Activated naive CD4-positive, alpha-beta T cell treated with anti-CD3 and anti-CD28 coated beads for 36 hours (primary cell): ENCODE data around the gene SDCBP2. TPM values are rescaled to one million over a fixed set of nuclear protein-coding genes. Genes with fewer than 3 reads are reported as not detected.

Source experiments
- CTCF ChIA-PET: fragments of 350-600 bp; sonication (Branson Sonifier 250); formaldehyde crosslinking; loops from one replicate; lab custom pipeline; 2021; ENCODE audit warnings: antibody characterized with exemption; lab: Charles Lee
- DNase-seq: peaks from one replicate; pipeline ENCODE4 v3.0.0-alpha.2; 2020
- H3K27ac Mint-ChIP-seq: one replicate; pipeline ENCODE4 v1.8.0; 2021; ENCODE audit warnings: mild to moderate bottlenecking, mixed read lengths
- H3K27me3 Mint-ChIP-seq: one replicate; pipeline ENCODE4 v1.8.0; 2021; ENCODE audit warnings: low read depth, mixed read lengths
- H3K36me3 Mint-ChIP-seq: one replicate; pipeline ENCODE4 v1.8.0; 2021; ENCODE audit warnings: low read depth, mixed read lengths
- H3K4me1 Mint-ChIP-seq: one replicate; pipeline ENCODE4 v1.8.0; 2021; ENCODE audit warnings: low read depth, mixed read lengths
- H3K4me3 Mint-ChIP-seq: one replicate; pipeline ENCODE4 v1.8.0; 2021; ENCODE audit warnings: mild to moderate bottlenecking, moderate library complexity, mixed read lengths
- H3K9me3 Mint-ChIP-seq: one replicate; pipeline ENCODE4 v1.8.0; 2021; ENCODE audit warnings: mixed read lengths
- intact Hi-C: fragments of 100-400 bp; cut with micrococcal nuclease; formaldehyde crosslinking; loops from one replicate; pipeline ENCODE4 v1.15.1; 2023
- total RNA-seq, 2 experiments: library from RNA; stranded (reverse); gene quantifications; one replicate each; pipeline ENCODE4 v1.2.3, GENCODE V29; 2021

SDCBP2 gene
- total RNA-seq, 2 experiments from 2014 or later = 5.5 to 5.8 TPM

DNA sequence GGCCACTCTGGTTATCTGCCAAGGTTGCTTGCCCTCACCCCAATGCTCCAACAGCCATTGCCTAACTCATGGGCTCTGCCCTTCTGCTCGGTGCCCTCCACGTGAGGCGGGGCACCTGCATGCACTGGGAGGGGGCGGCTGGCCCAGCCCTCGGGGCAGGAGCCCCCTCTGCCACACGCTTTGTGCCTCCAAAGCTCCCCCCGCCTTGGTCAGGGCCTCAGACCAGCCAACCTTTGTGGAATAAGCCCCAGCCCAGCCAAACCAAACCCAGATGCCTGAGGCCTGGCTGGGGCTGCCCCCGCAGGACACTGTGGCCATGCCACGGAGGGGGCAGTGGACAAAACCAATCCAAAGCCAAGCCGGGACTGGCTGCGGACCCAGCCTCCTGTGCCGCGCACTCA is 21.4 kb downstream of the SDCBP2 start:
- H3K27ac Mint-ChIP-seq = no peak overlapping the region
- no peaks in the 10 kb centered on the region for H3K4me1 Mint-ChIP-seq
- CTCF ChIA-PET = no interaction called here
- no peaks in the 10 kb centered on the region for H3K27me3 Mint-ChIP-seq
- no peak for DNase-seq
- intact Hi-C loops = no loop called here
- H3K4me3 Mint-ChIP-seq = no peak overlapping the region
- H3K9me3 Mint-ChIP-seq = no peaks in the 10 kb centered on the region
- peaks cover 6% of the 10 kb centered on the region for H3K36me3 Mint-ChIP-seq

DNA sequence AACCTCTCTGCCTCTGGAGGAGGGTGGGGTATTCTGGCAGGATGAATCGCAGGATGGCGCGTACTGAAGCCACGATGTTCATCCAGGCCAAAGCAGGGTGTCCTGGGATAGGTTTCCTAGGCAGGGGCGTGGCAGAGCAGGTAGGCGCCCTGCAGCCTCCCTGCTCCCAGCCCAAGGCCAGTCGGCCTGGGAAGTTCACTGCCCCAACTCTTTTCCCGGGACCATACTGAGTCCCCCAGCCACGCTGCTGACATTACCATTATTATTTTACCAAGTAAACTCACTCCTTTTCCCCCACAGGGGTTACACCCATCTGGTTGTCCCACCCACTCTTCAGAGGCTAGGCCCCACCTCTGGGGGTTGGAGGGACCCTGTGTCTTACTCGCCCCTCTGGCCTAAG is 21.8 kb downstream of the SDCBP2 start:
- intact Hi-C loops = no loop called here
- no peaks in the 10 kb centered on the region for H3K4me1 Mint-ChIP-seq

DNA sequence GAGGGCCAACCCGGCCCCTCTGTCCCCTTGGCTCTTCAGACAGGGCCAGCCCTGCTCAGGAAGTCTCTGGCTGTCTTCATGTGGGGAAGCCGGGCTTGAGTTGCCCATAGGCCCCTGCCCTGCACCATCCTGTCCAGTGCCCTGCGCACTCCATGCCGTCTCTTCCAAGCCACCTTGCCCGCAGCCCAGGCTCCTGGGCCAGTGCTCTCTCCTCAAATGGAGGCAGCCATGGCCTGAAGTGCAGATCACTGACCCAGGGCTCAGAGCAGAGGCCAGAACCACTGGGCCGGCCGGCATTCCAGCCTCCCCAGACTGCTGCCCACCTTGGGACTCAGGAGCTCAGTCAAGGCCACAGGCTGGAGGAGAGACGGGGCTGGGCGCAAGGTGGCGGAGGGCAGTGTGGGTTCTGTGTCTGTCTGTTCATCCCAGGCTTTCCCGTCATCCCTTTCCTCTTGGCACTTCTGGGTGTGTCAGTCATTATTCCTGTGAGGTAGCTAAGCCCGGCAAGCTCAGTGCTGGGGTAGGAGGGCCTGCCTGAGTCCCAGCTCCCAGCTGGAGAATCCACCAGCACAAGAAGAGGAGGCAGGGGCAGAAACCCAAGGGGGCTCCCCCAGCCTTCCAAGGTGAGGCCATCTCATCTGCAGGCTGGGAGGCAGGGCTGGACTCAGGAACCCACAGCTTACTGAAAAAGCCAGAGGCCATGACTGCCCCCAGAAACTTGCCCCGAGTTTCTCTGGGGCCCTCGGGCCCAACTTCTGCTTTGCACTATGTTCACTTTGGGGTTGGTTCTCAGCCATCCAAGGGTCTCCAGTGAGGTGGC is 22.4 kb downstream of the SDCBP2 start:
- Mint-ChIP-seq H3K9me3 (no peaks in the 10 kb centered on the region), H3K4me1 (no peaks in the 10 kb centered on the region), H3K4me3 (no peak overlapping the region), H3K27ac (no peak overlapping the region), H3K36me3 (peaks cover 6% of the 10 kb centered on the region), H3K27me3 (no peaks in the 10 kb centered on the region)
- CTCF ChIA-PET = no interaction called here
- intact Hi-C loops = no loop called here
- no peak for DNase-seq

More for the DNA sequence above, 21.8 kb downstream of the SDCBP2 start:
- Mint-ChIP-seq H3K27ac (no peak overlapping the region), H3K27me3 (no peaks in the 10 kb centered on the region), H3K9me3 (no peaks in the 10 kb centered on the region), H3K36me3 (peaks cover 6% of the 10 kb centered on the region), H3K4me3 (no peak overlapping the region)
- DNase-seq = no peak
- CTCF ChIA-PET = no interaction called here

DNA sequence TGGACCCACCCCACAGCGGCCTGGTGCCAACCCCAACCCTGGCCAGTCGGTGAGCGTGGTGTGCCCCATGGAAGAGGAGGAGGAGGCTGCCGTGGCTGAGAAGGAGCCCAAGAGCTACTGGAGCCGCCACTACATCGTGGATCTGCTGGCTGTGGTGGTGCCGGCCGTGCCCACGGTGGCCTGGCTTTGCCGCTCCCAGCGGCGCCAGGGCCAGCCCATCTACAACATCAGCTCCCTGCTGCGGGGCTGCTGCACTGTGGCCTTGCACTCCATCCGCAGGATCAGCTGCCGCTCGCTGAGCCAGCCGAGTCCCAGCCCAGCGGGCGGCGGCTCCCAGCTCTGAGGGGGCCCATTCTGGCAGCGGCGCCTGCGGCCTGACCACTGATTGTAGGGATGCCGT is 23.2 kb downstream of the SDCBP2 start:
- CTCF ChIA-PET = interaction anchor here (0.7 kb wide), 1 partner anchor 78 kb away, joined by 3 read pairs; no protein-coding TSS in a partner anchor
- Mint-ChIP-seq H3K4me3 (no peak overlapping the region), H3K27ac (no peak overlapping the region), H3K27me3 (no peaks in the 10 kb centered on the region), H3K9me3 (no peaks in the 10 kb centered on the region), H3K4me1 (peaks cover 7% of the 10 kb centered on the region), H3K36me3 (peaks cover 6% of the 10 kb centered on the region)
- intact Hi-C loops = no loop called here
- no peak for DNase-seq

DNA sequence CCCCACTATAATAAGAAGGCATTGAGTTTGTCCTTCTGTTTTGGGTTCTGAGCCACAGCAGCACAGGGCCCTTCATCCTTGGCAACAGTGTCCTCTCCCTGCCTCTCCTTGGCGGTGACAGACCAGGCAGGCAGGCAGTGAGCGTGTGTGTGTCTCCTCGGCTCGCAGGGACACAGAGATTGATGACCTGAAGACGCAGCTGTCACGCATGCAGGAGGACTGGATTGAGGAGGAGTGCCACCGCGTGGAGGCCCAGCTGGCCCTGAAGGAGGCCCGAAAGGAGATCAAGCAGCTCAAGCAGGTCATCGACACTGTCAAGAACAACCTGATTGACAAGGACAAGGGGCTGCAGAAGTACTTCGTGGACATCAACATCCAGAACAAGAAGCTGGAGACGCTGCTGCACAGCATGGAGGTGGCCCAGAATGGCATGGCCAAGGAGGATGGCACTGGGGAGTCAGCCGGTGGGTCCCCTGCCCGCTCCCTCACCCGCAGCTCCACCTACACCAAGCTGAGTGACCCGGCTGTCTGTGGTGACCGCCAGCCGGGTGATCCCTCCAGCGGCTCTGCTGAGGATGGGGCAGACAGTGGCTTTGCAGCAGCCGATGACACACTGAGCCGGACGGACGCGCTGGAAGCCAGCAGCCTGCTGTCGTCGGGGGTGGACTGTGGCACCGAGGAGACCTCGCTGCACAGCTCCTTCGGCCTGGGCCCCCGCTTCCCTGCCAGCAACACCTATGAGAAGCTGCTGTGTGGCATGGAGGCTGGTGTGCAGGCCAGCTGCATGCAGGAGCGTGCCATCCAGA is 24.0 kb downstream of the SDCBP2 start:
- CTCF ChIA-PET = interaction anchor here (0.7 kb wide), 1 partner anchor 78 kb away, joined by 3 read pairs; no protein-coding TSS in a partner anchor

DNA sequence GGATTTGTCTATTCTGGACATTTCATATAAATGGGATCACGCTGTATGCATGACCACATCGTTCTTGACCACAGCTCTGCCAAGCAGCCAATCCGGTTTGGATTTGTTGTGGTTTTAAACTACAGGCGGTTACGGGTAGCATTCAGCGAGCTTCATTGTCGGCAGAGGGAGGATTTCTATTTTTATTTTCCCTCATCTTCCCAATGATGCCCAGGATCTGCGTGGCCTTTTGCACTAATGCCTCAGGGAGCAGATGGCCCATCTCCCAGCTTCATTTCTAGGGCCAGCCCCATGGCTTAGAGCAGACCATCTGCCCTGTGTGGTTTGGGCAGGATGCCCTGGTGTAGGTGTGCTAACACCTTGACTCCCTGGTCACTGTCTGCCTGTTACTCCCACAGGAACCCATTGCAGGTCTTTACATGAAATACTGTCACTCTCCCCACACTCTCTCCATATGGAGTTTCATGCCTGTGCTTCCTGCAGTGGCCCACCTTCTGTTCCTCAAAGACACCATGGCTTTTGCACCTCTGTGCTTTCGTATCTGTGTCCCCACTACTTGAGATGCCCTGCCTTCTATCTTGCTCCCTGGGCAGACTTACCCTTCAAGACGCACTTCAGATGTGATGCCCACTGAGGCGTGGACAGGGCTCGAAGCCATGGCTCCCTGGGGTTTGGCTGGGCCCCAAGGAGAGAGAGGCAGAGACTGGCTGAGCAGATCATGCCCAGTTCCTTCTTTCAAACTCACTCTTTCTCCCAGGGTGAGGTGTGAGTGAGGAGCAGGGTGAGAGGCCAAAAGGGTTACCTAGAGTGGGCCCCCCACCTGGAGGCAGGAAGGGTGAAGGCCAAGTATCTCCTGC is 26.0 kb downstream of the SDCBP2 start:
- Mint-ChIP-seq H3K27ac (no peak overlapping the region), H3K36me3 (peaks cover 6% of the 10 kb centered on the region), H3K4me3 (no peak overlapping the region), H3K27me3 (no peaks in the 10 kb centered on the region), H3K4me1 (peaks cover 21% of the 10 kb centered on the region), H3K9me3 (no peaks in the 10 kb centered on the region)
- no peak for DNase-seq
- intact Hi-C loops = loop anchor here (5.0 kb wide), 1 partner anchor 76 kb away; the partner anchor contains the start of gene RAD21L1
- CTCF ChIA-PET = no interaction called here

More for the DNA sequence above, 24.0 kb downstream of the SDCBP2 start:
- intact Hi-C loops = loop anchor here (5.0 kb wide), 1 partner anchor 78 kb away; the partner anchor contains the start of gene RAD21L1
- no peaks in the 10 kb centered on the region for H3K27me3 Mint-ChIP-seq
- peaks cover 6% of the 10 kb centered on the region for H3K36me3 Mint-ChIP-seq
- H3K4me1 Mint-ChIP-seq = peaks cover 15% of the 10 kb centered on the region
- H3K4me3 Mint-ChIP-seq = no peak overlapping the region
- no peak for DNase-seq
- no peak overlapping the region for H3K27ac Mint-ChIP-seq
- H3K9me3 Mint-ChIP-seq = no peaks in the 10 kb centered on the region

DNA sequence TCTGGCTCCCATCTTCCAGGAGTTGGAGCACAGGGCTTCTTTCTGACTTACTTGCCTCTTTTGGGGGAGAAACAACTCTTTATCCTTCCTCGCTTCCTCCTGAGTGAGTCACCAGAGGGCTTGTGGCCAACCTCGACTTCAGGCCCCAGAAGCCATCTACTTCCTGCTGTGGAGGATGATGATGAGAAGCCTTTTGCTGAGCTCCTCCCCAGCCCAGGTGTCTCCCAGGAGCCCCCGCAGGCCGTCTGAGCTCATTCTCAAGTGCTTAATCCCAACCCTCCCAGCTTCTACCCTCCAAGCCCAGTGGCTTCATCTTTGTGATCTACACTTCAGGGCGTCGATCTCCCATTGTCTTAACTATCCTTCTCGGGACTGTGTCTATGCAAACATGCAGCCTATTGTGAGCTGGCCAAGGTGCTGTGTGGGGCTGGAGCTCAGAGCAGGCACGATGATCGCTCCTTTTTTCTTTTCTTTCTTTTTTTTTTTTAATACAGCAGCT is 27.9 kb downstream of the SDCBP2 start:
- Mint-ChIP-seq H3K9me3 (no peaks in the 10 kb centered on the region), H3K27ac (peak overlapping the region; percentile 90), H3K27me3 (no peaks in the 10 kb centered on the region), H3K4me3 (peak overlapping the region; percentile 33), H3K36me3 (peaks cover 9% of the 10 kb centered on the region), H3K4me1 (peaks cover 21% of the 10 kb centered on the region)
- CTCF ChIA-PET = interaction anchor here (0.7 to 4.2 kb wide), 10 partner anchors 9 to 204 kb away, joined by 3 to 17 read pairs (median 4); no protein-coding TSS in a partner anchor
- peak; percentile 81 for DNase-seq
- intact Hi-C loops = loop anchor here (5.0 kb wide), 1 partner anchor 74 kb away; the partner anchor contains the start of gene RAD21L1

DNA sequence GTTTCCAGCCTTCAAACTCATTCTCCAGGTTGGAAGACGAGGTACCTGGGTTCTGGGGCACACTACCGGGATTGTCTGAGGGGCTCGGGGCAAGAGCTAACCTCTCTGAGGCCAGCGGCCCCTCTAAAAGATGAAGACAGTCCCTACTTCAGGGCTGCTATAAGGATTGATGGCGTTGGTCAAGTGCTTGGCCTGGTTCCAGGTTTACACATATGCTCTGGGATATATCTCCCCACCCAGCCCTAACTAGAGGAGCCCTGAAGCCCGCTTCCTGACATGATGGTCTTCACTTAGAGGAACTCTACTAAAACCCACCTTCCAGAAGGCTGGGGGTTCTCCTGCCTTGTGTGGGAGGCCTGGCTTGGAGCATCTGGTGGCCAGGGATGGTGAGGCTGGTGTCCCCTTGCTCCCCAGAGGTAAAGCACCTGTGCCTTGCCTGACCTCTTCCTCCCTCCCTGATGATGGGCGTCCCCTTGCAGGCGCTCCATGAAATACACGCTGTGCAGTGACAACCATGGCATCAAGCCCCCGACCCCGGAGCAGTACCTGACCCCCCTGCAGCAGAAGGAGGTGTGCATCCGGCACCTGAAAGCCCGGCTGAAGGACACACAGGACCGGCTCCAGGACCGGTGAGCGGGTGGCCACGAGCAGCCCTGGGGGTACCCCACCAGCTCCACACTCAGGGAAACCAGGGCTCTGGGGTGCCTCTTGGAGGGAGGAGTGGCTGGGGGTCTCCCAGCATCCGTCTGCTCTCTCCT is 28.7 kb downstream of the SDCBP2 start:
- intact Hi-C loops = loop anchor here (5.0 kb wide), 1 partner anchor 73 kb away; the partner anchor contains the start of gene RAD21L1

DNA sequence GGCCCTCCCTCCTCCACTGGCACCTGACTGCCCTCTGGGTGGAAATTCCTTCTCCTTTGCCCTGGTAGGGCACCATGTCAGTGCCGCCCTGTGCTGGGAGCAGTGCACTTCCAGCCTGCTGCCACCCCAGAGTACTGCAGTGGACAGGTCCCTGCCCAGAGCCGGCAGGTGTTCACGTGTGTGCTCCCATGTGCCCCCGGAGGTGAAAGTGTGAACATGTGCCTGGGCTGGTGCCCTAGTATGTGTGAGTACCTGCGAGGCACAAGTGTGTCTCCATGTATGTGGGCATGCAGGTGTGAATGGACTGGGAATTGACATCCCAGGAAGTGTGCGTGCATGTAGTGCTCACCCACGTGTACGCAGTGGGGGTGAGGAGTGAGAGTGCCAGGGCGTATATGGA is 29.4 kb downstream of the SDCBP2 start:
- Mint-ChIP-seq H3K4me3 (no peak overlapping the region), H3K4me1 (peaks cover 21% of the 10 kb centered on the region), H3K9me3 (no peaks in the 10 kb centered on the region), H3K27me3 (no peaks in the 10 kb centered on the region), H3K36me3 (peaks cover 3% of the 10 kb centered on the region), H3K27ac (no peak overlapping the region)
- DNase-seq = peak; percentile 52
- CTCF ChIA-PET = interaction anchor here (1.1 to 4.2 kb wide), 6 partner anchors 11 to 204 kb away, joined by 3 to 17 read pairs (median 4); no protein-coding TSS in a partner anchor
- intact Hi-C loops = no loop called here

More for the DNA sequence above, 28.7 kb downstream of the SDCBP2 start:
- Mint-ChIP-seq H3K36me3 (peaks cover 5% of the 10 kb centered on the region), H3K4me3 (no peak overlapping the region), H3K4me1 (peaks cover 21% of the 10 kb centered on the region), H3K27me3 (no peaks in the 10 kb centered on the region), H3K9me3 (no peaks in the 10 kb centered on the region), H3K27ac (peak overlapping the region; percentile 90)
- CTCF ChIA-PET = interaction anchor here (0.7 to 4.2 kb wide), 12 partner anchors 10 to 205 kb away, joined by 3 to 17 read pairs (median 4); no protein-coding TSS in a partner anchor
- DNase-seq = no peak

DNA sequence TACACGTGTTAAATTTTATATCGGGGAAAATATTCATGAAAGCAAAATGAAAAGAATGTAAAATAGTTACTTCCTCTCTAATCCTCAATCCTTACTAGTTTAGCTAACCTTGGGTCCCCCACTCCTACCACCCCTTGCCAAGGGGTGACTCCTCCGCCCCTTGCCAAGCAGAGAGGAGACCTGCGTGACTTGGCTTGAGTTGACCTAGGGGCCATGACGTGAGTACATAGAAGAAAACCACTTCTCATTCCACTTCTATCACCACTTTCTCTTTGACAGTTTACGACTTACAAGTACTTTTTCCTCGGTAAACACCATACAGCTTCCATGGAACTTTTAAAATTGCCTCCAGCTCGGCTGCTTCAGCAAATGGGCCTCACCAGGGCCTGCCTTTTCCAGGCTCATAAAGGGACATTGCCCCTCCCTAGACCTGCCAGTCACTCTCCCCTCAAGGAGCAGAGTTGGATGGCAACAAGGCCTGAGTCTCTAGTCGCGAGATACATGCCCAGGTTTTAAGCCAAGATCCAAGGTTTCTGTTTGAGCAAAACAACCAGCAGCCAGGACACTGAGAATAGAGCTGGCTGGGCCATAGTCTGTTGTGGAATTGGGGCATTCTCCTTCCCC is 29.9 kb downstream of the SDCBP2 start:
- DNase-seq = no peak
- CTCF ChIA-PET = interaction anchor here (0.7 to 4.2 kb wide), 7 partner anchors 10 to 204 kb away, joined by 3 to 17 read pairs (median 4); no protein-coding TSS in a partner anchor
- no peaks in the 10 kb centered on the region for H3K27me3 Mint-ChIP-seq
- no peak overlapping the region for H3K4me3 Mint-ChIP-seq
- intact Hi-C loops = no loop called here
- H3K27ac Mint-ChIP-seq = no peak overlapping the region
- peaks cover 21% of the 10 kb centered on the region for H3K4me1 Mint-ChIP-seq
- H3K36me3 Mint-ChIP-seq = peaks cover 3% of the 10 kb centered on the region
- H3K9me3 Mint-ChIP-seq = no peaks in the 10 kb centered on the region
